Measurements from ENCODE around the gene RING1.

Gene RING1

GRCh38 chr6:33172688-33173534 is 35.4 kb upstream of the RING1 start:
- no peak for DNase-seq

- no peak for DNase-seq
Measured at GRCh38 chr6:33173535-33174180, 34.6 kb upstream of the RING1 start.

GRCh38 chr6:33174784-33175183 is 33.5 kb upstream of the RING1 start:
- DNase-seq, result no peak

- no peak for DNase-seq
Measured at GRCh38 chr6:33175436-33176069, 32.7 kb upstream of the RING1 start.

GRCh38 chr6:33176906-33177305 is 31.4 kb upstream of the RING1 start:
- DNase-seq, result no peak

- no peak for DNase-seq
Measured at GRCh38 chr6:33177552-33178446, 30.5 kb upstream of the RING1 start.

GRCh38 chr6:33178755-33179475 is 29.4 kb upstream of the RING1 start:
- no peak for DNase-seq

GRCh38 chr6:33181141-33181540 is 27.2 kb upstream of the RING1 start:
- no peak for DNase-seq

GRCh38 chr6:33183071-33183683 is 25.1 kb upstream of the RING1 start:
- DNase-seq, result no peak

- DNase-seq, result no peak
Measured at GRCh38 chr6:33185190-33185589, 23.1 kb upstream of the RING1 start.

GRCh38 chr6:33185654-33186187 is 22.6 kb upstream of the RING1 start:
- DNase-seq, result no peak

- DNase-seq, result no peak
Measured at GRCh38 chr6:33187809-33188208, 20.5 kb upstream of the RING1 start.

GRCh38 chr6:33189164-33189563 is 19.1 kb upstream of the RING1 start:
- no peak for DNase-seq

- no peak for DNase-seq
Measured at GRCh38 chr6:33189625-33190448, 18.5 kb upstream of the RING1 start.

GRCh38 chr6:33190504-33191107 is 17.7 kb upstream of the RING1 start:
- no peak for DNase-seq

GRCh38 chr6:33191383-33192104 is 16.8 kb upstream of the RING1 start:
- no peak for DNase-seq

- no peak for DNase-seq
Measured at GRCh38 chr6:33192105-33192646, 16.1 kb upstream of the RING1 start, which contains the start of gene COL11A2. Gene COL11A2, minus strand, starts transcription at chr6:33192467. Its CDS starts 227 bp downstream, at chr6:33192240.

GRCh38 chr6:33192671-33193602 is 15.4 kb upstream of the RING1 start:
- no peak for DNase-seq
